GM21717 (cell line): Measurements from ENCODE around the gene AGMAT.
"Not testable (repeated sequence)": the region's sequence is repeated elsewhere in the genome, so short reads cannot be mapped to it uniquely, and the experiment has no call there.

ENCODE experiments used
- ATAC-seq: cut with Tn5 transposase; IDR thresholded peaks from one replicate; pipeline ENCODE4 v1.9.1; 2021; ENCODE audit warnings: mild to moderate bottlenecking, moderate library complexity; ENCODE audit not compliant: unreplicated experiment

Gene AGMAT

GRCh38 chr1:15616373-15617172 is 31.7 kb upstream of the AGMAT start:
- peak; percentile 22 for ATAC-seq

GRCh38 chr1:15610167-15610566 is 25.3 kb upstream of the AGMAT start:
- ATAC-seq: no peak

GRCh38 chr1:15609631-15610030 is 24.8 kb upstream of the AGMAT start:
- ATAC-seq: no peak

- no peak for ATAC-seq
Measured at GRCh38 chr1:15605398-15606383, 20.8 kb upstream of the AGMAT start.

- not testable (repeated sequence) for ATAC-seq
Measured at GRCh38 chr1:15604400-15604799, 19.5 kb upstream of the AGMAT start.

GRCh38 chr1:15603966-15604282 is 19.1 kb upstream of the AGMAT start:
- ATAC-seq: not testable (repeated sequence)

GRCh38 chr1:15603050-15603965 is 18.5 kb upstream of the AGMAT start:
- ATAC-seq: peak; percentile 92

- no peak for ATAC-seq
Measured at GRCh38 chr1:15598436-15598835, 13.6 kb upstream of the AGMAT start.

- ATAC-seq: no peak
Measured at GRCh38 chr1:15595809-15596617, 11.2 kb upstream of the AGMAT start.

GRCh38 chr1:15592285-15592684 is 7.4 kb upstream of the AGMAT start:
- ATAC-seq: no peak

GRCh38 chr1:15583016-15583706 is 1.7 kb downstream of the AGMAT start:
- ATAC-seq: no peak

- ATAC-seq: no peak
Measured at GRCh38 chr1:15579683-15580047, 5.2 kb downstream of the AGMAT start.

- ATAC-seq: no peak
Measured at GRCh38 chr1:15578921-15579682, 5.7 kb downstream of the AGMAT start.

GRCh38 chr1:15577691-15578090 is 7.2 kb downstream of the AGMAT start:
- no peak for ATAC-seq

GRCh38 chr1:15575549-15576150 is 9.2 kb downstream of the AGMAT start:
- ATAC-seq: no peak

- no peak for ATAC-seq
Measured at GRCh38 chr1:15574741-15575140, 10.1 kb downstream of the AGMAT start.

GRCh38 chr1:15573477-15573876 is 11.4 kb downstream of the AGMAT start:
- ATAC-seq: no peak

- ATAC-seq: no peak
Measured at GRCh38 chr1:15571266-15571665, 13.6 kb downstream of the AGMAT start.
